Stimulated activated memory B cell treated with anti-CD40 and anti-IgM and Interleukin-4, amounts not matched to agents 10 μg/mL and 1 μg/mL and 100 μg/mL, for 72 hours (primary cell): ENCODE data around the gene LRRC26.
A peak's percentile ranks its signal among the peaks of the same experiment; 100 is the strongest.

Source experiments
- ATAC-seq: fragments of 150-1000 bp; cut with Tn5 transposase; 2 replicates; pipeline ENCODE4 v1.10.0; 2021
- H3K27ac Mint-ChIP-seq: one replicate; pipeline ENCODE4 v1.8.0; 2022; ENCODE audit warnings: mild to moderate bottlenecking, mixed read lengths
- H3K27me3 Mint-ChIP-seq: one replicate; pipeline ENCODE4 v1.8.0; 2022; ENCODE audit warnings: mixed read lengths
- H3K36me3 Mint-ChIP-seq: one replicate; pipeline ENCODE4 v1.8.0; 2022; ENCODE audit warnings: mixed read lengths
- H3K4me1 Mint-ChIP-seq: one replicate; pipeline ENCODE4 v1.8.0; 2022; ENCODE audit warnings: mixed read lengths
- H3K4me3 Mint-ChIP-seq: one replicate; pipeline ENCODE4 v1.8.0; 2022; ENCODE audit warnings: mild to moderate bottlenecking, moderate library complexity, mixed read lengths
- H3K9me3 Mint-ChIP-seq: one replicate; pipeline ENCODE4 v1.8.0; 2022; ENCODE audit warnings: mixed read lengths

LRRC26 gene

GRCh38 chr9:137169896-137170358 lies at the start of gene LRRC26:
LRRC26 (minus strand) TSS chr9:137170051; CDS start chr9:137169943, 108 bp downstream.
- H3K27ac Mint-ChIP-seq = no peak within 1 kb of the TSS
- H3K9me3 Mint-ChIP-seq = no peaks in the 10 kb centered on the region
- peak within 1 kb of the TSS; percentile 72 for H3K4me3 Mint-ChIP-seq
- no peak for ATAC-seq
- H3K27me3 Mint-ChIP-seq = peaks cover 60% of the 10 kb centered on the region
- H3K36me3 Mint-ChIP-seq = no peaks in the 10 kb centered on the region
- H3K4me1 Mint-ChIP-seq = peaks cover 6% of the 10 kb centered on the region

- no peak overlapping the region for H3K4me3 Mint-ChIP-seq
- no peaks in the 10 kb centered on the region for H3K27me3 Mint-ChIP-seq
- H3K36me3 Mint-ChIP-seq = peaks cover 23% of the 10 kb centered on the region
- peaks cover 8% of the 10 kb centered on the region for H3K4me1 Mint-ChIP-seq
- no peak for ATAC-seq
- H3K27ac Mint-ChIP-seq = no peak overlapping the region
- H3K9me3 Mint-ChIP-seq = no peaks in the 10 kb centered on the region
Observed at GRCh38 chr9:137218754-137219271, 49.0 kb upstream of the LRRC26 start.

- Mint-ChIP-seq H3K27me3 (no peaks in the 10 kb centered on the region), H3K9me3 (no peaks in the 10 kb centered on the region), H3K4me1 (peaks cover 7% of the 10 kb centered on the region), H3K27ac (no peak overlapping the region), H3K4me3 (no peak overlapping the region), H3K36me3 (peaks cover 23% of the 10 kb centered on the region)
- ATAC-seq = no peak
Observed at GRCh38 chr9:137218212-137218753, 48.4 kb upstream of the LRRC26 start.

- Mint-ChIP-seq H3K27me3 (no peaks in the 10 kb centered on the region), H3K36me3 (peaks cover 23% of the 10 kb centered on the region), H3K9me3 (no peaks in the 10 kb centered on the region), H3K27ac (no peak overlapping the region), H3K4me3 (no peak overlapping the region), H3K4me1 (no peaks in the 10 kb centered on the region)
- no peak for ATAC-seq
Observed at GRCh38 chr9:137217276-137218211, 47.7 kb upstream of the LRRC26 start.

- ATAC-seq = no peak
- Mint-ChIP-seq H3K4me1 (peaks cover under 1% of the 10 kb centered on the region), H3K4me3 (no peak overlapping the region), H3K27me3 (no peaks in the 10 kb centered on the region), H3K36me3 (peaks cover 24% of the 10 kb centered on the region), H3K9me3 (no peaks in the 10 kb centered on the region), H3K27ac (no peak overlapping the region)
Observed at GRCh38 chr9:137216188-137216965, 46.5 kb upstream of the LRRC26 start.

GRCh38 chr9:137215196-137215986 lies 45.5 kb upstream of the LRRC26 start:
- H3K4me1 Mint-ChIP-seq = peaks cover 5% of the 10 kb centered on the region
- H3K9me3 Mint-ChIP-seq = no peaks in the 10 kb centered on the region
- H3K36me3 Mint-ChIP-seq = peaks cover 31% of the 10 kb centered on the region
- H3K27me3 Mint-ChIP-seq = no peaks in the 10 kb centered on the region
- no peak overlapping the region for H3K4me3 Mint-ChIP-seq
- no peak overlapping the region for H3K27ac Mint-ChIP-seq
- no peak for ATAC-seq

- H3K9me3 Mint-ChIP-seq = no peaks in the 10 kb centered on the region
- no peak overlapping the region for H3K4me3 Mint-ChIP-seq
- H3K36me3 Mint-ChIP-seq = peaks cover 31% of the 10 kb centered on the region
- H3K4me1 Mint-ChIP-seq = peaks cover 5% of the 10 kb centered on the region
- H3K27ac Mint-ChIP-seq = no peak overlapping the region
- no peak for ATAC-seq
- H3K27me3 Mint-ChIP-seq = no peaks in the 10 kb centered on the region
Observed at GRCh38 chr9:137214620-137215019, 44.8 kb upstream of the LRRC26 start.

- Mint-ChIP-seq H3K36me3 (peaks cover 37% of the 10 kb centered on the region), H3K27ac (no peak overlapping the region), H3K4me3 (no peak overlapping the region), H3K9me3 (no peaks in the 10 kb centered on the region), H3K27me3 (no peaks in the 10 kb centered on the region), H3K4me1 (peaks cover 5% of the 10 kb centered on the region)
- no peak for ATAC-seq
Observed at GRCh38 chr9:137213160-137214060, 43.6 kb upstream of the LRRC26 start.

- H3K9me3 Mint-ChIP-seq = no peaks in the 10 kb centered on the region
- no peaks in the 10 kb centered on the region for H3K27me3 Mint-ChIP-seq
- H3K36me3 Mint-ChIP-seq = peaks cover 40% of the 10 kb centered on the region
- H3K4me3 Mint-ChIP-seq = no peak overlapping the region
- no peak for ATAC-seq
- no peak overlapping the region for H3K27ac Mint-ChIP-seq
- H3K4me1 Mint-ChIP-seq = peaks cover 8% of the 10 kb centered on the region
Observed at GRCh38 chr9:137212520-137212919, 42.7 kb upstream of the LRRC26 start.

- H3K27ac Mint-ChIP-seq = no peak overlapping the region
- H3K4me3 Mint-ChIP-seq = no peak overlapping the region
- no peaks in the 10 kb centered on the region for H3K27me3 Mint-ChIP-seq
- H3K9me3 Mint-ChIP-seq = no peaks in the 10 kb centered on the region
- ATAC-seq = no peak
- H3K4me1 Mint-ChIP-seq = peaks cover 18% of the 10 kb centered on the region
- peaks cover 43% of the 10 kb centered on the region for H3K36me3 Mint-ChIP-seq
Observed at GRCh38 chr9:137211532-137211931, 41.7 kb upstream of the LRRC26 start.

GRCh38 chr9:137206602-137207001 lies 36.8 kb upstream of the LRRC26 start:
- Mint-ChIP-seq H3K27ac (peak overlapping the region; percentile 96), H3K4me1 (peaks cover 52% of the 10 kb centered on the region)

GRCh38 chr9:137205126-137206069 lies 35.5 kb upstream of the LRRC26 start, which contains the start of the genes NDOR1 and TMEM203:
NDOR1 (plus strand) TSS chr9:137205700; CDS start chr9:137205778, 78 bp downstream.
TMEM203 (minus strand) TSS chr9:137205648; CDS start chr9:137205414, 234 bp downstream.
- Mint-ChIP-seq H3K4me1 (peaks cover 54% of the 10 kb centered on the region), H3K9me3 (no peaks in the 10 kb centered on the region), H3K27me3 (no peaks in the 10 kb centered on the region), H3K36me3 (peaks cover 27% of the 10 kb centered on the region), H3K4me3 (peak within 1 kb of the TSS; percentile 85), H3K27ac (peak within 1 kb of the TSS; percentile 96)
- ATAC-seq = peak; percentile 71

More at GRCh38 chr9:137206602-137207001, 36.8 kb upstream of the LRRC26 start:
- Mint-ChIP-seq H3K9me3 (no peaks in the 10 kb centered on the region), H3K36me3 (peaks cover 35% of the 10 kb centered on the region), H3K27me3 (no peaks in the 10 kb centered on the region), H3K4me3 (peak overlapping the region; percentile 85)
- no peak for ATAC-seq
